GM19025 (cell line): ENCODE measurements around the gene FAM13B.
"Not testable (repeated sequence)": the region's sequence is repeated elsewhere in the genome, so short reads cannot be mapped to it uniquely, and the experiment has no call there.

ENCODE experiments used
- ATAC-seq: cut with Tn5 transposase; IDR thresholded peaks from one replicate; pipeline ENCODE4 v1.9.1; 2021; ENCODE audit warnings: mild to moderate bottlenecking, low read depth, moderate library complexity; ENCODE audit not compliant: unreplicated experiment

FAM13B gene

DNA sequence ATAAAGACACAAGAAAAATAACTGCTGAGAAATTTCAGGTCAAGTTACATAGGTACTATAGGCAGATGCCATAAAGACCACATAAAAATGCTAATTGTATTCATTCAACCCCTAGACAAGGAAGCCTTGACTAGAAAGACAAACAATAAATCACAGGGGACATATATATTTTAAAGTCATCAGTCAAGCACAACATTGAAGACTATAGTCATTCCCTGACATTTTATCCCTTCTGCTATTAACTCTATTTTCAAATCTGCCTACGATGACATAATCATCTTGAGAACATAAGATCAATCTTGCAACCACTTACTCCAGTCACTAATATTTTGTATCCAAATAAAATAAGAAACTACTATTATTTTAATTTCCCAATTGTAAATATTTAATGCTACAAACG is 38.3 kb downstream of the FAM13B start:
- no peak for ATAC-seq

DNA sequence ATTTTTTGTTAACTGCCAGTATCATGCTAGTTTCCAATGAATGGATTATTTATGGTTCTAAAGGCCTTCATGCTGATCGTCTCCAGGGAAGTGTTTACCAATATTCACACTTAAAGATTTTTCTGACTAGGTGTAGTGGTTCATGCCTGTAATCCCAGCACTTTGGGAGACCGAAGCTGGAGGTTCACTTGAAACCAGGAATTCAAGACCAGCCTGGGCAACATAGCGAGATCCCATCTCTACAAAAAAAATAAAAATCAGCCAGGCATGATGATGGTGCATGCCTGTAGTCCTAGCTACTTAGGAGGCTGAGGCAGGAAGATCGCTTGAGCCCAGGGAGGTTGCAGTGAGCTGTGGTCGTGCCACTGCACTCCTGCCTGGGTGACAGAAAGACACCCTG is 43.5 kb downstream of the FAM13B start:
- ATAC-seq: no peak

DNA sequence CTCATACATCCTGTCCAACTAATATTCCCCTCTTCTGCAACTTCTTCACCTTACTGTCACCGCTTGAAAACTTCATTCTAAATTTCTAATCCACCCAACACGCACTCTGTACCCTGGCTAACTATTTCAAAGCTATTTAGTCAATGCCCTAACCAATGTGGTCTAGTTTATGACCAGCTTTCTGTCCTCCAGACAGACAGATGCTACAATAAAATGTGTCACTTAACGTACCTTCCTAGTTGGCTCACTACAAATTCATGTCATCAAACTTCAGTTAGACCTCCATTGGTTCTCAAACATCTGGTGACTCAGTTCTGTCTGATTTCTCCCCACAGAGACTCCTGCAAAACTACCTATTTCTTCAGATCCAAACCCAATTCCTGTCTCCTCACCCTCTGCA is 57.7 kb downstream of the FAM13B start:
- no peak for ATAC-seq

DNA sequence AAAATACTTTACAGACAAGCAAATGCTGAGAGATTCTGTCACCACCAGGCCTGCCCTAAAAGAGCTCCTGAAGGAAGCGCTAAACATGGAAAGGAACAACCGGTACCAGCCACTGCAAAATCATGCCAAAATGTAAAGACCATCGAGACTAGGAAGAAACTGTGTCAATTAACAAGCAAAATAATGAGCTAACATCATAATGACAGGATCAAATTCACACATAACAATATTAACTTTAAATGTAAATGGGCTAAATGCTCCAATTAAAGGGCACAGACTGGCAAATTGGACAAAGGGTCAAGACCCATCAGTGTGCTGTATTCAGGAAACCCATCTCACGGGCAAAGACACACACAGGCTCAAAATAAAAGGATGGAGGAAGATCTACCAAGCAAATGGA is 62.5 kb downstream of the FAM13B start:
- ATAC-seq: not testable (repeated sequence)

DNA sequence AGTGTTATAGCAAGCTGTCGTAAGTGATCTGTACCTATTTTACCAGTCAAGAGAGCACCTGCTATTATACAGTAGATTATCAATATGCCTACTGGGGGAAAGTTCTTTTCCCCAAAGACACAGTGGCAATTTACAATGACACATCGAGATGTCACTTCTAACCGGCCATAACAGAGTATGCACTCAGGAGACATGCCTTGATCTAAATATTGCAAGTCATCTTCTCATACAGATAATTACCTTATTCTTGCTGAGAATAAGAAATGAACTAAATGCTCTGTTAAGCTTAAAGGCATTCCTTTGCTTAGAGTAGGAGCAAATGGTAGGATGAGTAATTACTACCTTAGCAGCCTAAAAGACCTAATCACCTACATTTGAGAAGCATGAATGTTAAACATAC is 72.1 kb downstream of the FAM13B start:
- no peak for ATAC-seq

DNA sequence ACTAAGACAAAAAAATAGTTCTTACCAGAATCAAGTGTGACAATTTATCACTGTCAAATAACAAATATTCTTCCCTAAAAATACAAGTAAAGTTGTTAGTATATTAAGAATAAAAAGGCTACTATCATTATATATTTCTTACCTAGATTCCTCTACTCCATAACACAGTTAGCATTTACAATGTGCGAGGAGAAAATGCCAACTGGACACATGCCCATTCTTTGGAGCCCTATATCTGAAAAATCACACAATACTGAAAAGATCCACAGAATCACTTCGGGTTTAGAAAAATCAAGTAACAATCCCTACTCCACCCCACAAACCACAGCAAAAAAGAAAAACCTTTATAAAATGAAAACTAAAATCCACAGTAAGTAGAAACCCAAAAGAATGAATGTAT is 72.7 kb downstream of the FAM13B start:
- ATAC-seq: no peak

DNA sequence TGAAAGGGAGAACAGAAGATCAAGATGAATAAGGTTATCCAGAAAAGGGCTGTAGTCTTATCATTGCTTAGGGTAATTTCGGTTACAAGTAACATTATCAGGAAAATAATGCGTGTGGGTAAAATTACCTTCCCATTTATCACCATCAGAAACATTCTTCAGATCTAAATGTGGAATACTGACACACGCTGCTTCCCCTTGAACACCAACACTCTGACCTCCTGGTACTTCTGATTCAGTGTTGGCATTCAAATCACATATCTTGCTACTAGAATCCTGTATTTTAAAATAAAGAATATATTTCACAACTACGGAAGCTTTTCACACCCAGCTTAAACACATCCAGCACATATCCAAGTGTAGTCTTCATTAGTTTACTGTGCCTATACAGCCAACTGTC is 73.4 kb downstream of the FAM13B start:
- ATAC-seq: no peak

DNA sequence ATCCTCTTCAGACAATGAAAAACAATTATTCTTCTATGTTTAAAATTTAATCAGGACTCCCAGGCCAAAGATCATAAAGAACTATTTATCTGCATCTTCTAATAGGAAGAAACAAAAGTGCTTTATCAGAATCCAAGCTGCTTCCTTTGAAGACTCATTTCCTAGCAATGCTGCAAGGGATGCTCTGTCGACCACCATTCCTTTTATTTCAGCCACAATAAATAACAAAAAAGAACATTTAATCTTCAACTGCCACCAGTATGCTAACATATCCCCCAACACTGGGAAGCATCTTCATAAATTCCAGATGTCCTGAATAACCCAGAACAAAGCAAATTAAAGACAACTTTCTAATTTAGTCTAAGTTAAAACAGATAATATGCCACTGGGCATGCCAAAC is 74.9 kb downstream of the FAM13B start:
- no peak for ATAC-seq

DNA sequence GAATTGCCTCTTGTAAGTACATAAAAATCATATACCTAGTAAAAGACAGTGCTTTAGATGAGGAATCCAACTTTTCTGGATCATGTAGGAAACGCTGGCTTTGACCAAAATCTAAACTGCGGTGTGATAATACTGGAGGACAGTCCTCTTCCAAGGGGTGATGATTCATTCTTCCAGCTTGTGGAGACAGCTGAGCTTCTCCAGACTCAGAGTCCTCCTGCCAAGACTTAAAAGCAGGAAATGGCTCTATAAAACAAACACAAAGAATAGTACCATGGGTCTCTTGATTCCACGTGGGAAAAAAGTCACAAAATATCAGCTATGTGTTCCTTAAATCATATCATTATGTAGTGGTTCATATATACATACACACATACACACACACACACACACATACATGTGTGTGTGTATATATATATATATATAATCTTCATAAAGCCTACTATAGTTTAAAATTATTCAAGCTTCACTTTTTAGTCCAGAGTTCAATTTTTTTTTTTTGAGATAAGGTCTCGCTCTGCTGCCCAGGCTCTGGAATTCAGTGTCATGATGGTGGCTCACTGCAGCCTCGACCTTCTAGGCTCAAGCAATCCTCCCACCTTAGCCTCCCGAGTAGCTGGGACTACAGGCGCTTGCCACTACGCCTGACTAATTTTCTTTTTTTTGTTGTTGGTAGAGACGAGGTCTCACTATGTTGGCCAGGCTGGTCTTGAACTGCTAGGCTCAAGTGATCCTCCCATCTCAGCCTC is 78.6 kb downstream of the FAM13B start:
- no peak for ATAC-seq

DNA sequence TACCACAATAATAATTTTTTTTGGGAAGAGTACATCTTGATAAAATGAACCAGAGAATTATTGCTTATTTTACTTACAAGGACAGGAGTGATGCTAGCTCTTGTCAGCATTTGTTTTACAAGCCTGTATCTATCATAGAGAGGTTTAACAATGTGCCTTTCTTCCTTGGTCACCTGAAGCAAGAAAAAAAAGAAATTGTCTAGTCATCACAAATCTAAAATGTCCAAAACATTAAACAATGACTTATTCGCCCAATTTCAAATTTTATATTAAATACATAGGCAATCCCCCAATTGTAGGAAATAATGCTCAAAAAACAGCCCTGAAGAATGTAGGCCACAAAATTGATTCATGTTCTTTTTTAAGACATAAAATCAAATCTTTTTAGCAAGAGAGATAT is 87.1 kb downstream of the FAM13B start:
- ATAC-seq: no peak

DNA sequence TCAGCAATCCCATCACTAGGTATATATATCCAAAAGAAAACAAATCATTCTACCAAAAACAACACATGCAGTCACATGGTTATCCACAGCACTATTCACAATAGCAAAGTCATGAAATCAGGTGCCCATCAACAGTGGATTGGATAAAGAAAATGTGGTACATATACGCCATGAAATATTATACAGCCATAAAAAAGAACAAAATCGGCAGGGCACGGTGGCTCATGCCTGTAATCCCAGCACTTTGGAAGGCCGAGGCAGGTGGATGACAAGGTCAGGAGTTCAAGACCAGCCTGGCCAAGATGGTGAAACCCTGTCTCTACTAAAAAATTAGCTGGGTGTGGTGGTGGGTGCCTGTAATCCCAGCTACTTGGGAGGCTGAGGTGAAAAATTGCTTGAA is 88.6 kb downstream of the FAM13B start:
- ATAC-seq: not testable (repeated sequence)

DNA sequence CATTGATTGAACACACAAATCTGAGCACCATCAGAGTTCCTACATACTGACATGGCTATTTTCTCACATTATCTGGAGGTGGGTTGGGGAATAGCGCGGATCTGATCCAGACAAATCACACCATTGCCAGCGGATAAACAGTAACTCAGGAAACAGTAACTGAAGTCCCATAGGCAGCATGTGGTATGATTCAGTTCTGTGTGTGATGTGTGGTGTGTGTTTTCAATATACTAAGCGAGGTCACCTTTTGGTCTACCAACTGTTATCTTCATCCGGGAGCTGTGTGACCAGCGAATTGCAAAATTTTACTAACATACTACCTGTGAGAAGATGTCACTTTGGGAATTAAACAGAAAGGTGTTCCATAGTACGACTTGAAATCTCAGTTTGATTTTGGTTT is 93.5 kb downstream of the FAM13B start:
- no peak for ATAC-seq

DNA sequence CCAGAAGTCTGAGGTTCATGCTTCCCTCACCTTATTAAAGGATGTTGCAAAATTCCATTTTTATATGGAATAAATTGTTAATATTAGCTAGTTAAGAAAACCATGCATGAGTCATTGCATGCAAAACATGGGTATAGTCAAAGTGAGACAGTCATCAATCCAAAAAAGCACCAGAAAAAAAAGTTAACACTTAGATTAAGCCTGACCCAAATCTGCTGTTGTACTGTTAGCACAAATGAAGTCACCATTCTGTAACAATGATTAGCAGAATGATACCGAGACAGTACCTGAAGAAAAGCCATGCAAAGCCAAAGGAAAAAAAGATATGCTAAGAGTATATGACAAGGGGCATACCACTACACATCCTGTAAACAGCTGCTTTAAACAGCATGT is 94.1 kb downstream of the FAM13B start:
- no peak for ATAC-seq

DNA sequence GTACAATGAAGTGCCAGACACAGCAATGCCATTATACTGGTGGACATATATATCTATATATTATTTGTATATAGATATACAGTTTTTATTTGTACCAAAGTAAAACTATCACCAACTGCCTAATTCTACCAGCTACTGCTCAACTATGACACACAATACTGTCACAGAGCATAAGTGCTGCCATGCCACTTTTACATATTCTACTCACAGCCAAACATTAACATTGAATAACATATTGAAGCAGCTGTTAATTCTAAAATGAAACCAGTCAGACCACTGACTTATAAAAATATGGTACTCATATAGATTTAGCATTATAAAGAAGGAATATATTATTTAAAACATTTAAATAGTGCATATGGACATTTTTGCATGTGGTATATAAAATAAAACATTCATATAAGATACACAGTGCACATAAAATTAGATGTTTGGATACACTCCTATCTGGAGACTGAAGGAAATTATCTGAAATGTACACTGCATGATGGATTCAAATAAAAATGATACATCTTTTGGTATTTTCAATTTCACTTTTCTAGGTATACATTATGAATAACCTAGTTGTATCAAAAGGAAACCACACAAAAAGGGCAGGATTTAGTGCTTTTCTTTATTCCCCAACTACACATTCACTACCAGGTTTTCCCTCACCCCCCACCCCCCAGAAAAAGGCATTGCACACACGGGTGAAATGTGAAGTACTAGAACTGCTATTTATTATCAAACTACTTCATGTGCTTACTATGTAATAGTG is 94.7 kb downstream of the FAM13B start:
- ATAC-seq: no peak

DNA sequence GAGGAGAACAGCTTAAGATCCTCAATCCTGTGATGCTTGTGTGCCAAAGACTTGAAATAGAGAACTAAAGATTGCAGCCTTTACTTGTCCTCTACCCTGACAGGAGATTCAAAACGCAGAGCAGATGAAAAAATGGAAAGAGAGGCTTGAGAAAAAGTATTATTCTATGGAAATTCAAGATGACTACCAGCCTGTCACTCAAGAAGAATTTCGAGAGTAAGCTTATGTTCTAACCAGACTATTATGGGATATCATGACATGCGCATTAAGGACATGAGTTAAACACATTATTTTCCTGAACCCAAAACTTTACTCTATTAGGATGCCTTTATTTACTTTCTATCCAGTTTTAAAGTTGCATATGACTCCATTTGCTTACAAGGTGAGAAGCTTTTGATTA is 97.2 kb downstream of the FAM13B start:
- ATAC-seq: no peak

DNA sequence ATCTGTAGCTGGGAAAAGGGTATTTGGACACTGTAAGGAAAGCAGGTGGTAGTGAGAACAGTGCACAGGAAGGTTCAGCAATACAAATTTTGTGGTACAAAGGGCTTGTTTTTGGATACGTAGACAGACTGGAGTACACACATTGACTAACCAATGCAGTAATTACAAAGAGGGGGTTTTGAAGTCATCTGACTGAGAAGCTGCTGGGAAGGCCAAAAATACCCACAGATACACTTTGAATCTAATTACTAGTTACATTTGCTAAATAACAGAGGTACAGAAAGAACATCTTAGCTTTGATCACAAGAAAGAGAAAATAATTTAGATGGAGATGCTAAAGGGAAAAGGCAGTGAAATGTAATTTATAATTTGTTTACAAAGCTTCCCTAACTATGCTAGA is 97.7 kb downstream of the FAM13B start:
- ATAC-seq: peak; percentile 58

DNA sequence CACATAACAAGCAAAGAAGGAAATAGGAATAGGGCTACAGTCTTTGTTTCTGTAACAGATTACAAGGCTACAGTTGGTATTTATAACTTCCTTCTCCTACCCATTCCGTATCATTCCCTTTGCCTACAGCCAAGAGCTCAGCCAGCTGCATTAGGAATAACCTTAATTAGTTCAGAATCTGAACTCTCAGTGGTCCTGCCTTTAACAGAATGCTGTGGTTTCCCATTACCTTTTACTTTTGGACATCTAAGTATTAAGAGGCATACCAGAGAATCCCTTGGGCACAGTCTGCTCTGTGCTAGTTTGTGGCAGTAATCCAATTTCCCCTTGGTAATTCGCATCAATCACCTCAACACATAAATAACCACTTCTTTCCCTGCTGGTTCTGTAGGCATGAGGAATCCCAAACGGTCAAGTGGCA is 99.4 kb downstream of the FAM13B start:
- no peak for ATAC-seq

DNA sequence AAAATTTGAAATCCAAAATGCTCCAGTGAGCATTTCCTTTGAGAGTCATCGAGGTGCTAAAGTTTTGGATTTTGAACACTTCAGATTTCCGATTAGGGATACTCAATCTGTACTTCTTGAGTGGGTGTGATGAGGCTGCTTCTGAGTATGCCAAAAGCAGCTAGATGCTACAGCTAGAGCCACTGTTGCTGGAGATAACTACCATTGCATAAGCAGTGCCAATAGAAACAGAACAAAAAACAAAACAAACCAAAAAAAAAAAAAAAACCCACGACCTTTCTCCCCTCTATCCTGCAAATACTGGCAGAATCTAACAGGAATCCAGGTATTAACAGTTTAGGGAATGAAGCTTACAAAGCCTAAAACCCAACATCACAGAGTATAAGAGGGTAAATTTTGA is 100.1 kb downstream of the FAM13B start:
- no peak for ATAC-seq

DNA sequence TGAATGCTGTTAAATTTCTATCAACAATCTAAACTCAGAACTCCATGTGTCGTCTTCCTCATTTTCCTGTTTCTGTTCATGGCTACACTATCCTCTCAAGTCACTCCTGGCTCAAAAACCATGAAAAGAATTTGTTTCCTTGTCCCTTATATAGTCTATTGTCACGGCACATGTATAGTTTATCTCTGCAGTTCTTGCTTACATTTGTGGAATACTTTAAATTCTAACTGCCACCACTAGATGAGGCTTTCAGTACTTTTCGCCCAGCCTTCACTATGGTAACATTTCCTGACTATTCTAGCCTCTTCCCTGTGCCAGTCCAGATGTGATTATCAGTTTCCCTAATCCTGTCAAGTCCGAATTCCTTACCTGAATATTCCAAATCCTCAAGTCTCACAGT is 109.0 kb downstream of the FAM13B start:
- ATAC-seq: no peak

DNA sequence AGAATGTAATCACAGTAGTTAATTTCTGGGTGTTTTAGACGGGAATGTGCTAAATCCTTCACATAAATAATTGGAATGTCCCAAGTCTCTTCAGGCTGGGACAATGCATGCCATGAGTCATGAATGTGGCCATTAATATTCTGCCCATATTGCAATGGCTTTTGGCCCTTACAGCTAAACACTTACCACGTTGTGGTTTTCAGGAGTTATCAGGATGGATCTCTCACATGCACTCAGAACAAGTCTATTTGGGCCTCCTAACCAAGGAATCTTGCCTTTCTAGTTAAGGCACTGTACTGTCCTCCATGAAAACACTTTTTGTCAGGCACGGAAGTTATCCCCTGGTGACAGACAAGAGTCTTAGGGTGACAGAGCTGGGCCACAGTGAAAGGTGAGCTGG is 110.9 kb downstream of the FAM13B start:
- ATAC-seq: no peak

DNA sequence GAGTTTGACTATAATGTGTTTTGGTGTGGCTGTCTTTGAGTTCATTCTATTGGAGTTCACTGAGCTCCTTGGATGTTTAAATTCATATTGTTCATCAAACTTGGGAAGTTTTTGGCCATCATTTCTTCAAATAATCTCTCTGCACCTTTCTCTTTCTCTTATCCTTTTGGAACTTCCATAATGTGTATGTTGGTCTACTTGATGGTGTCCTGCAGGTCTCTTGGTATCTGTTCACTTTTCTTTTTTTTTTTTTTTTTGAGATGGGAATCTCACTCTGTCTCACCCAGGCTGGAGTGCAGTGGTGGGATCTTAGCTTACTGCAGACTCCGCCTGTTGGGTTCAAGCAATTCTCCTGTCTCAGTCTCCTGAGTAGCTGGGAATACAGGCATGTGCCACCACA is 116.0 kb downstream of the FAM13B start:
- ATAC-seq: no peak

DNA sequence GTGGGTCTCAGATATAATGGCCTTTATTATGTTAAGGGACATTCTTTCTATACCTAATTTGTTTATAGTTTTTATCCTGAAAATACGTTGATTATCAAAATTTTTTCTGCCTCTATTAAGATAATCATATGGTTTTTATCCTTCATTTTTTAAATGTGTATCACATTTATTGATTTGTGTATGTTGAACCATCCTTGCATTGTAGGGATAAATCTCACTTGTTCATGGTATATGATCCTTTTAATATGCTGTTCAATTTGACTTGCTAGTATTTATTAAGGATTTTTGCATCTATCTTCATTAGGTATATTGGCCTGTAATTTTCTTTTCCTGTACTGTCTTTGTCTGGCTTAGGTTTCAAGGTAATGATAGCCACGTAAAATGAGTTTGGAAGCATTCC is 118.1 kb downstream of the FAM13B start:
- no peak for ATAC-seq
